Hippocampal formation (tissue), 2 donors: ENCODE measurements around the gene TACC2.
A peak's percentile ranks its signal among the peaks of the same experiment; 100 is the strongest.
"Not testable (repeated sequence)": the region's sequence is repeated elsewhere in the genome, so short reads cannot be mapped to it uniquely, and the experiment has no call there.

Source experiments
- DNase-seq, 2 donors: peaks; one replicate each; lab custom pipeline; 2025; lab: John Stamatoyannopoulos, UW

TACC2 gene

DNA sequence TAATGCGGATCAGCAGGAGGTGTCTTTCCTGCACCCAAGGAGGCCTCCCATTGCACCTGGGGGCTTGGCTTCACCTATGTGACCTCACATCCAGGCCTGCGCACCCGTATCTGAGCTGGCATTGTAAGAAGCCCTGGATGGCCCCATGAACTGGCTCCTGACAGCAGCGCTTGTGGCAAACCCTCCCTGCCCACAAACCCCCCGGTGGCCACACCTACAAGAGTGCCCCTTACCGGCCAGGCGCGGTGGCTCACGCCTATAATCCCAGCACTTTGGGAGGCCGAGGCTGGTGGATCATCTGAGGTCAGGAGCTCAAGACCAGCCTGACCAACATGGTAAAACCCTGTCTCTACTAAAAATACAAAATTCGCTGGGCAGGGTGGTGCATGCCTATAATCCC lies 107.2 kb downstream of the TACC2 start:
- not testable (repeated sequence) for DNase-seq

DNA sequence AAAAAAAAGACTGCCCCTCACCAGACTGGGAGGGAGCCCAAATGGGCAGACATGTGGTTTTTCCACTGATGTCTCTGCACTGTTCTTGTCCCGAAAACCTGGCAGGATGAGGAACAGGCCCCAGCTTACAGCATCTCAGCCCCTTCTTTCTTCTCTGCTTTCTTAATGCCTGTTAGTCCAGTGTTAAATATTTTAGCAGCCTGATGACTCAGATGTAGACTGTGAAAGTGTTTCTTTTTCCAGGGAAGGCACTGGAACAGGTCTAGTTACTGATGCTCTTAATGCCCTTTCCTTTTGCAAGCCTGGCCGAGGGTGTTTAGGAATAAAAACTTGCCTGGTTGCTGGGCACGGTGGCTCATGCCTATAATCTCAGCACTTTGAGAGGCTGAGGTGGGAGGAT lies 107.7 kb downstream of the TACC2 start:
- DNase-seq, result no peak

DNA sequence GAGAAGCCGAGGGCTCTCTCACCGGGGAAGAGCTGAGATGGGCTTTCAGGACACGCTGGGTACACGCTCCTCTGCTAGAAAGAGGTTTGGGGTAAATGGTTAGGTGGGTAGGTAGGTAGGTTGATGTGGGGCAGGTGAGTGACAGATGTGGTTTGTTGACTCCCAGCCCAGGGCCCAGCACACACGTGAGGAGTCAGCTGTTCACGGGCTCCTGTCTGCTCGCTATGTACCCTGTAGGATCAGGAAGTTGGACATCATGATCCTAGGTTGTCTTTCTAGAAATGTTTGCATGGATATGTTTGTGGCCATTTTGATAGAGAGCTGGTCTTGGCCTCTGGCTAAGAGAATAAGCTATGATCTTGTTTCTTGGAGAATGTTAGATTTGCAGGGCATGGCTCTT lies 109.0 kb downstream of the TACC2 start:
- no peak for DNase-seq

DNA sequence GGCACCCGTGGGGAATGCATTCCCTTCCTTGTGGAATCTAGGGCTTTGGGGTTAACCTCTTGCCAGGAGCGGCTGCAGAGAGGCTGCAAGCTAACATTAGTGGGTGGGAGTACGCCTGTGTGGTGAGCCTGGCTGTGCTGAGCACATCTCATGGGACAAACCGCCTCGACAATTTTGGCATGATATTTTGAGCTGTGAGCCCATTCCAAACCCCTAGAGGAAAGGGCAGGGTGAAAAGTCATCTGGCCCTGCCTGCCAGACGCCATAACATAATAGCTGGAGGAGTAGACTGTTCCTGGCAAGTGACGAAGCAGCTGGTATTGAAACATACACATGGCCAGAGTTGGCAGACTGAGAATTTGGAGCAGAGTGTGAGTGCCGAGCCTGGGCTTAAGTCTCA lies 110.0 kb downstream of the TACC2 start:
- DNase-seq, result no peak

DNA sequence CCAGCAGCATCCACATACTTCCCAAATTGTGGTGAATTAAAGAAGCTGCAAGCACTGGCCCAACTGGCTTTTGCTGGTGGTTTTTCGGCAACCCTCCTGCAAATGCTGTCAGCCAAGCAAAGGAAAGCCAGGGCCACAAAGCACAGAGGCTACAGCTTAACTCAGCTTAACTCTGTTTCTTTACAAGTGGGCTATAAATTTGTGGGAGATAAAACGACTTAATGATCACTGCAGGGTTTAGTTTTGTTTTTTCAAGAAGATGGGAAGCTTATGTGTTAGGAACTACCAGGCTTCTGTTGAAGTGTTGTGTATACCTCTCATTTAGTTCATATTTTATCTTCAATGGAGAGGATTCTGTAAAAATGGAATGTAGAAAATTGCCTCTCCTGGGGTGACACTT lies 110.6 kb downstream of the TACC2 start:
- DNase-seq, result no peak

DNA sequence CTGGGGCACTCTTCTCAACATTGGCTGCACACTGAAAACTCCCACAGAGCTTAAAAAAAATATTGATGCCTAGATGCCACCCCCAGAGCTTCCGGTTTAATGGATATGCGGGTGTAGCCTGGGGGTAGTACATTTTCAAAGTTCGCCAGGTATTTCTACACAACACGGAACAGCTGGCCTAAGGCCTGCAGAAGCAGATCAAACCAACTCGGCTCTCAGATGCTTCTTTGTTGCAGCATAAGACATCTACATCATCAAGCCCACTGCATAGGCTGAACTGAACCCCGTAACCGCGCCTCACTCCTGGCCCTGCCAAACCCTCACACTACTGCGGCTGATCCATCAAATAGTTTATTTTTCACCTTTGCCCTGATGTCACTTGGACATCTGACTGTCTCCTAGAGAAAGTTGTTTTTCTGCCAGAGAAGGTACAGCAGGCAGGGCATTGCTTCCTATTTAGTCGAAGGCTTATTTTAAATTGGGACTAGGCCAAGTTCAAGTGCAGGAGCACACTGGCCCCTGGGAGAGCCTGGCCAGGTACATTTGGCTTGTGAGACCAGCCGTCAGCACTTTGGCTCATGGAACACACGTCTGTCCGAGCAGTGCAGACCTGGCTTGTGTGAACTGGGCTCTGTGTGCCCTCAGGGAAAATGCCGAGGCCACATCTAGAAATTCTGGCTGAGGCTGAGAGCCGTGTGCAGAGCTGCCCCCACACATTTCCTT lies 113.3 kb downstream of the TACC2 start:
- DNase-seq, result no peak

DNA sequence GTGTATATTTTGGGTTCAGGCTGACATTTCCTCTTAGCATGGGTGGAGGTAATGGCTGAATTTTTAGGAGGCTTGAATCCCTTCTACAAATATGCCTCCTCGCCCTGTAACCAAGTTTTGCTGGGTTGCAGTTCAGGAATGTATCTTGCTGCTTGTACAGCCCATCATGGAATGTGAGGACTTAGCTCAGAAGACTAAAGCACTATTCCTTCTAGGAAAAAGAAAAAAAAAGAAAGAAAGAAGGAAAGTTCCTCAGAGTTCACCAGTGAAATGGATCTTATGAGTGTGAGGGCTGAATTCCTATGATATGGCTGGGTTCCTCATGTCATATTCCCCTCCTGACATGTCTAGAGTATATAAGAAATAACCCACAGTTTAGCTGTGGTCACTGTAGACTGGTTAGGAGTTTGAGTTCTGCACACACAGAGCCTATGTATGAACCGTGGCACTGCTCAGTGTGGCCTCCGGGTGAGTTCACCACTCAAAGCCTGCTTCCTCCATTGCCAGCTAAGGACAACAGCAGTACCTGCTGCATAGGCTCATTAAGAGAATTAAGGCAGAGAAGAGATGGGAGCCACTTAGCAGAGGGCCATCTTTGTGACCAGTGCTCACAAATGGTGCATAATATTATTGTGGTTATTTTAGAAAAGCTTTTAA lies 114.0 kb downstream of the TACC2 start:
- no peak for DNase-seq

DNA sequence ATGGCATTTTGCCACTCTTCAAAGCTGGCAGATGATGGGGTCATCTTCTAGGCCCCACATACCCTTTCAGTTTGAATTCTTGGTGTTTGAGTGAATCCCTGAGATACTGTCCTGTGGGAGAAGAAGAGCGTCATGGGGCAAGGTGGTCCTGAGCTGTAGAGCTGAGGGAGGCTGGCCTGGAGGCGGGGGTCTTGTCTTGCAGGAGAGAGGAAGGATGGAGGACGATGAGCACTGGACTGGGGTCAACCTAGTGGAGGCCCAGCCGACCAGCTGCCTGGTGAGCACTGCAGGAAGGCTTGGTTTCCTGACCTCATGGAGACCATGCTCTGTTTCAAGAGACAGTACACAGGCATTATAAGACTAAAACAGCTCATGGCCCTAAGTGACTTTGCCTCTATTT lies 114.6 kb downstream of the TACC2 start:
- no peak for DNase-seq

DNA sequence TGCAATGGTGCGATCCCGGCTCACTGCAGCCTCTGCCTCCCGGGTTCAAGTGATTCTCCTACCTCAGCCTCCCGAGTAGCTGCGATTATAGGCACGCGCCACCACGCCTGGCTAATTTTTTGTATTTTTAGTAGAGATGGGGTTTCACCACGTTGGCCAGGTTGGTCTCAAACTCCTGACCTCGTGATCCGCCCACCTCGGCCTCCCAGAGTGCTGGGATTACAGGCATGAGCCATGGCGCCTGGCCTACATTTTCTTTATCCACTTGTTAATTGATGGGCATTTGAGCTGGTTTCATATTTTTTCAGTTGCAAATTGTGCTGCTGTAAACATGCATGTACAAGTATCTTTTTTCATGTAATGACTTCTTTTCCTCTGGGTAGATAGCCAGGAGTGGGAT lies 119.8 kb downstream of the TACC2 start:
- DNase-seq, result not testable (repeated sequence)

DNA sequence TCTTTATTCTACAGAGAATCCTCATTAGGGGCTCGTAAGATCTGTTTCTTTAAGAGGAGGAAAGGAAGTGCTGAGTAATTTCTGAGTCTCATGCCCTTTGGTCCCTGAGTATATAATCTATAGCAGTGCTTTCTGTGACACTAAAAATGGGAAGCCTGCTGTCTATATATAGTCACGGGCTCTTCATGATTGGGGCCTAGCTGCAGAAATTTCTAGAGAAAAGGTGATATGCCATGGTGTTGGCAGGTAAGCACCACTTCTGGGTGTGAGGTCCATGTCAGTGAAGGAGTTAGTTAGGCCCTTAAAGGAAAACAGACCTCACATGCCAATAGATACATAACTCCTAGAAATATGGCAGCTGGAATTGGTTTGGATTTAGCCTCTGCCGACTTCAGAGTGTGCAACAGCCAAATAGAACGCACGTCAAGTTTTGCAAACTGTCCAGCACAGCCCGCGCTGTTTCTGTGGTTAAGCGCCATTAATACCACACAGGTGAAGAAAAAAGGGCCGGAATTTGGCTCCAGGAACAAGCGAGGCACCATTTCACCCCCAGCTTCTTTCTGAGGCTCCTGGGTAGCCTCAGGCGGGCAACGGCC lies 123.2 kb downstream of the TACC2 start:
- no peak for DNase-seq

DNA sequence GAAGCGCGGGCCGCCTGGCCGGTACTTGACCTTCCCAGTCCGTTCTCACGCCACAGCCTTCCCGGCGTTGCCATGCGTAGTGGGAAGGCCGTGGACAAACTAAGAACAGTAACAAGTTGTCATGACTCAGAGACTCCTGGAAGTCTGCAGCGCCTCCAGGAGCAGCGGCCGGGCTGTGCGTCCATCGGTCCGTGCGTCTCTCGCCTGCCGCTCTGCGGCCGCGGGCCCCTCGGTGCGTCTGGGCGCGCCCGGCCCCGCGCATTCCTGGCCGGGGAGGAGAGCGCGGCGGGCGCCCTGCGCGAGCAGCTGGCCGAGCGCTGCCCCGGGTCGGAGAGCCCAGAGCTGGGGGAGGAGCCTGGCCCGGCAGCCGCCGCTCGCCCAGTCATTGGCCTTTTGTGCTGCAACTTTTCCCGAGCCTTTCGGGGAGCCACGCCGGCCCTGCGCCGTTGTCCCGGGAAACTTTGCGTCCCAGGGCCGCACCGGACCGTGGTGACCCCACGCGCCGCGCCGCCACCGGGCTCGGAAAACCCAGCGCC lies 123.7 kb downstream of the TACC2 start:
- peak; percentile 15 to 17 for DNase-seq

DNA sequence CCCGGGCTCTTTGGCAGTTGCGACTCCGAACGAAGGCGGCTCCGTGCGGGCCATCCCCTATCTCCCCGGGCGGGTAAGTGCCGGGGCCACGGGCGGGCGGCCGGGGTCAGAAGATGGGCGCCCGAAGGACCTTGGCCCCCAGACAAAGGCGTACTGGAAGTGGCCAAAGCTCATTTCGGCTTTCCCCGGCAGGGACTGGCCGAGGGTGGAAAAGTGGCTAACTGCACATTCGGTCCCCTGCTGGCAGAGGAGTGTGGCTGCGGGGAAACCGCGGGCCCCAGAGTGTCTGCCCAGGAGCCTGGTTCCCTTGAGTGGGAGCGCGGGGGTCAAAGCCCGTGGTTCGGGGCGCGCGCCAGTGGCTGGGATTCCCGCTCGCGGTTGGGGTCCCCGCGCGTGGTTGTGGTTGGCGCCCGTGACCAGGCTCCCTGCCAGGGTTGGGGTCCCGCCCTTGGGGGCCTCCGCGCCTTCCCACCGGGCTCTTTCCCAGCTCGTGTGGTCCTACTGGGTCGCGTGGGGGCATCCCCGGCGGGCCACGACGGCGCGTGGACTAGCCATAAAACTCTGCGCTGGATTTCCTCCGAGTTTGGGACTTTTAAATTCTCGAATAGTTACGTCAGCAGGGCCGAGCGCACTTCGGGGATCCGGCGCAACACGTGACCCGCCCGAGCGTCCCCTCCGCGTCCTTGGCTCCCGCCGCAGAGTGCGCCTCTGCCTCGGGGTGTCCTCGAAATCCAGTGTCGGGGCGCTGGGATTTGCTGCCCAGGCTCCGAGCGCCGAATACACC lies 124.4 kb downstream of the TACC2 start:
- DNase-seq, result peak in 1 of 2 donors; percentile 3

DNA sequence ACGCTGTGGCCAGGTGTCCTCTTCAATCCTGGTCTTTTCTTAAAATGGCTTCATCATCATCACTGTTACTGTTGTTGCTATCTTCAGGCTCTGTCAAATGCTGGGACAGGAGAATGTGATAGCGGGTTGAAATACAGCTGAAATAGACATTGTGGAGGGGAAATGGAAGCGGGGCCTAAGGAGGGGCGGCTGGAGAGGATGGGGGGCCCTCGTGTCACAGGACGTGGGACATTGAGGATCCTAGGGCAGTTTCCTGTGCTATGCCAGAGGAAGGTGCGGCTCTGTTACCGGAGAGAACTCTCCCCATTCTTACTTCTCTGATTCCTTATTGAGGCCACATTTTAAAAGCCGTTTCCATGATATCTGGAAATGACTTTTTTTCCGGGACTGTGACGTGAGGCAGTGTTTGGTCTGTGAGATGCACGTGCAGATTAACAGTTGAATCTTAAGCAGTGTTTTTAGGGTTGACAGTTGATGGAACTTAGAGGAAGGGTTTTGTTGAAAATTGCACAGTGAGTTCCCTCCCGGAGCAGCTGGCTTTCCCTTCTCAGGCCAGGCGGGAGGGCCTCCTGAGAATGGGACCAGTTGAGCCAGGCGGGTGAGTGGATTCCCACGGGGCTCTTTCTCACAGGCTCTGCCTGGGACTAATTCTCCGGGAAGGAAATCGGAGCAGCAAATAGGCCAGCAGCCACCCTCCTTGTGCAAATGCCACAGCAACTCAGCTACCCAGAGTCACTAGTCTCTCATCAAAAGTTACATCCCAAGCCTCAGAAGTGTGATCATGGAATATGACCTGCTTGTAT lies 125.2 kb downstream of the TACC2 start:
- DNase-seq, result no peak

DNA sequence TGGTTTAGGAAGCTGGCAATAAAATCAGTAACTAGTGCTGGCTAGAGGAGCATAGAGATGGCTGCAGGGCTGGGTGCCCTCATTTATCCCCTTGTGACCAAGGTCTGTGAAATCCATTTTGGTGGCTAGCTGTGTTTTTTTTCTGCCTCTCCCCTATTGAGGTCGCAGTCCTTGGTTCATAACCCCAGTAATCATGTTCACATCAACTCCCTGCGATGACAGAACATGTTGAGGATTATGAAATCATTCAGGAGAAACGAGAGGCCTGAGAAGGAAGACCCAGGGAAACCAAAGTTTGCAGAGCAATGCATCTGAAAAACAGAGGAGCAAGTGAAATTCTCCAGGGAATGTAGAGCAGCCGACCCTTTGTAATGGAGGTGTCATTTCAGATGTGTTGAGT lies 126.9 kb downstream of the TACC2 start:
- DNase-seq, result no peak

DNA sequence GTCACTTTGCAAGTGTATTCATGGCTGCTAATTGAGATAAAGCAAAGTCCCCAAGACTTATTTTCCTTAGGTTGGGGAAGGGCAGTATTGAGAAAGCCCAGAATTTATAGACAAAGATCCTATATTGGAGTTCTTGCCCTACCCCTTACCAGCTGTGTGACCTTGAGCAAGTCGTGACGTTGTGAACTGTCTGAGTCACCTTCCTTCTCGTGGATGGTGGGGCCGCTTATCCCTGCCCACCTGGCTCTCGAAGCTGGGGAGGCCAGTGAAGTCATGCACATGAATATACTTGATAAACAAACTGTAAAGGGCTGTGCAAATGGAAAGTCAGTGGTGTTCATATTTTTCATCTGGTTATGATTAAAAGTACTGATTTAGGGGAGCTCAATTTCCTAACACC lies 127.4 kb downstream of the TACC2 start:
- no peak for DNase-seq

DNA sequence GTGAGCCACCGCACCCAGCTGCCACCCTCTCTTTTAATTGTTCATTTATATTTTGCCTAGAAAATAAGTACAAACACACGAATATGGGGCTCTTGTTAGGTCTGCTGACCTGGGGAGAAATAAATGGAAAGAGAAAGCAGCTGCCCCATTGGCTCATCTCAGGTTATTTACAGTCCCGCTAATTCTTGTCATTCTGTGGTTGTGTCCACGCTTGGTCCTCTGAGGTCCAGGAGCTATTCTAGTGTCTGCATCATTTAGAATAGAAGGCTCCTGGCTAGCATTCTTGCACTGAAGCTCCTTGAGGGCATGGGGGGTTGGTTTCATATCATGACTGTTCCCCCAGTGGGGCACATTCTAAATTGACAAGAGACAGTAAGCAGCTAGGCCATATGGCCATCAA lies 128.5 kb downstream of the TACC2 start:
- no peak for DNase-seq

DNA sequence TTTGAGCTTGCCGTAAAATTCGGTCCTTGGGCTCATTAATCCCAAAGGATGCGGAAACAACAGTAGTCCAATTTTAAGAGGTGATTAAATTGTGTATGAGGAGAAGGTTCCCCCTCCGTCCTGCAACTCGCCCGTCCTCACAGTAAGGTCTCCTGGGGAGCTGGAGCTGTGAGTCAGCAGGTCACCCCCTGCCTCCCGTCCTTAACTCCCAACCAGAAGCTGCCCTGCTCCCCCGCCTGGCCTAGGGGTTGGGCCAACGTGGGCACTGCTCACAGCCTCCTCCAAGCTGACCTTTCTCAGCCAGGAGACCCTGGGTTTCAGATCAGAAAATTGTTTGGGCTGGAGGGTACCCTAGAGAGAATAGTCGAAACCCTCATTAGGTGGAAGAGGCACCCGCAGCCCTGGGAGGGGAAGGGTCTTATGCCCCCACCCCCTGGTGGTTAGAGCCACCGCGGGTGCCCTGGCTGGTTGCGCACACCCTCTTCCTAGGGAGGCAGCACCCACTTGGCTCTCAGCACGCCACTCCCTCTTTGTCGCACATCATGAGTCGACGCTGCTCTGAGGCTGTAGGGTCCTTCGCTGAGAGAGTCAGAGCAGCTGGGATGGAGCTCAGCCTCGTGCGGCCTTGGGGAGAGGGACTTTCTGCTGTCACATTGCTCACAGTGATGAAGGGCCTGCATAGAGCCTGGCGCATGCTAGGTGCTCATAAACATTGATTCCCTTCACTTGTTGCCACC lies 131.2 kb downstream of the TACC2 start:
- no peak for DNase-seq

DNA sequence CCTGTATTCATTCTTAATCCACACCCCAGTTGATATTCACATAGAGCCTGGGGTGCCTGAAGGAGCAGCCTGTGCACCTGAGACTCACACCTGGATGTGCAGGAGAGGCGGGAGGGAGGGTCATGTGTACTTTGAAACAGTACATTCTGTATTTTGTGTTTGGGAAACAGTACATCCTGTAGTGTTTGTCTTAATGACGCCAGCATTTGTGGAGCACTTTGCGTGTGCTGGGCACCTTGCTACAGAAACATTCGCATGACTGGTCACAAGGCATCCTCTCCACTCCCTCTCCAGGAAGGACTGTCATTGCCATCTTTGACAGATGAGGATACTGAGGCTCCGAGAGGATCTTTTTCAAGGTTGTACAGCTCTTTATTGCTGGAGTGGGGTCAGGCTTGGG lies 132.1 kb downstream of the TACC2 start:
- DNase-seq, result no peak

DNA sequence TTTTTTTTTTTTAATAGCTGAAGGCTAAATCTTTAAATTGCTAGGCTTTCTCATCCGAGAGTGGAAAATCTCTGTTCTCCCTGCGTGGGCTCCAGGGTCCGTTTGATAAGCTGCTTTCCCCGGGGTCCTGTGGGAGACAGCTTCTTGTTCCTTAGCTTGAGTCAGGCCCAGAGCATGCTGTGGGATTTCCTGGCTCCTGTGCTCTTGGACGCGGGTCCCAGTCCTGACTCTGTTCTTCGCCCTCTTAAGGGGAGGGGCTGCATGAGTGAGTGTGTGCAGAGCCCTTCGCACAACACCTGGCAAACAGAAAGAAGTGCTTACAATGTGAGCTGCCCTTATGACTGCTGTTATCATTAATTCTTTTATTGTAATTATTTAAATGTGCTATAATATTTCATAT lies 133.5 kb downstream of the TACC2 start:
- no peak for DNase-seq

DNA sequence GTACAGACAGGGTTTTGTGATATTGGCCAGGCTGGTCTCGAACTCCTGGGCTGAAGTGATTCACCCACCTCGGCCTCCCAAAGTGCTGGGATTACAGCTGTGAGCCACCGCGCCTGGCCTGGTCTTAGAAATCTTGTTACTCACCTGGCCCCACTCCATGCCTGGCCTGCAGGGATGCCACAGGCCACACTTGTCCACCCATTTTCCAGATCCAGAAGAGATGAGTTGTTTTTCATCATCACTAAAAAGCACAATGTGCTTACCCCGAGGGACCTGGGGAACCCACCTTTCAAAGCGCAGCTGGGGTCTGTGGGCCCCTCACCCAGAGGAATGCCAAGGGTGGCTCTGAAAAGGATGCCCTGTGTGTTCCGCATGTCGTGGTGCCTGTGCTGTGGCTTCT lies 134.2 kb downstream of the TACC2 start:
- no peak for DNase-seq

DNA sequence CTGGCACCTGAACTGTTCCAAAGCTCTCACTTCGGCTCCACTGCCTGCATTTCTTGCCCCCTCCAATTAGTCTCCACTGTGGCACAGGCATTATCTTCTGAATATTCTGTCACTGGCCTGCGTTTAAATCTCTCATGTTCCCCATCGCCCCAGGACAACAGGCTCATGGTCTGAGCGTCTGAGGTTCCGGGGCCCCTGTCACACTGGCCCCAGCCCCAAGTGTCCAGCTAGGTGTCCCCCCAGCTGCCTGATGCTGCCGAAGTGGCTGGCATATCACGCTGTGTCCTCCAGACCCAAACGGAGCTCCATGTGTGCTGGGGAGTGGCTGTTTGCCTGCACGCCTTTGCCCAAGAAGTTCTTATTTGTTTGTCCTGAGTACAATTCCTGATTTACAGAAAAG lies 135.4 kb downstream of the TACC2 start:
- no peak for DNase-seq
